ENCODE results near the gene SCAP. TPM values are rescaled to one million over a fixed set of nuclear protein-coding genes. Genes with fewer than 3 reads are reported as not detected.

Gene SCAP
- total and polyA plus RNA-seq, 4 donors = 44.1 to 91.8 (median 47.4) TPM

DNA sequence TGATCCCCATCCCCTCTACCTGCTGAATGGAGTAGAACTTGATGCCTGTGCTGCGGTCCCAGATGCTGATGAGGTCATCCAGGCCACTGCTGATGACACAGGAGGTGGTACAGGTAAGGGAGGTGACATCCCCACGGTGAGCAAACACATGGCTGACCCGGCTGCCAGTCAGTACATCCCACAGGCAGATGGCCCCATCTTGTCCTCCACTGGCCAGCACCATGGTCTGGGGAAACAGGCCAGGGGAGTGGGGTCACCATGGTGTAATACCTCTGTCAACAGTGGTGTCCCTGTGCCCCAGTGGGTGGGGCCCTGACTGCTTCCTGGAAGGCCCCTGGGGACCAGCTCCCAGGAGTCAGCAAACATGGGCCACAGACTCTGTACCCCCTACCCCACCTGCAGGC, 61.6 kb downstream of the SCAP start:
- no peaks in the 10 kb centered on the region for H3K9me3 ChIP-seq (ENCODE audit: control insufficient read depth in 4 of 4, insufficient read depth in 3 of 4, low read length in 3 of 4)
- no peaks in the 10 kb centered on the region for H3K4me1 ChIP-seq (ENCODE audit: control insufficient read depth in 5 of 5, insufficient read depth in 5 of 5, low read length in 5 of 5)
- WGBS, 2 donors = 90 to 93% methylated on average over 3 of the region's 3 CpGs
- no peak overlapping the region for H3K4me3 ChIP-seq
- no peak overlapping the region for H3K27ac ChIP-seq (ENCODE audit: low read depth in 1 of 2, low read length in 1 of 2)
- no peak overlapping the region for H3K9ac ChIP-seq (ENCODE audit: insufficient read depth in 1 of 2, low read length in 2 of 2)
- H3K27me3 ChIP-seq (ENCODE audit: control insufficient read depth in 3 of 3, insufficient read depth in 3 of 3, low read length in 2 of 3) = no peaks in the 10 kb centered on the region
- peaks cover 6 to 83% (median 15%) of the 10 kb centered on the region in 4 donors for H3K36me3 ChIP-seq (ENCODE audit: control insufficient read depth in 4 of 4, insufficient read depth in 4 of 4, low read length in 4 of 4)
- ATAC-seq (ENCODE audit: insufficient read depth, low FRiP score) (no peak), DNase-seq (no peak)
- TF ChIP-seq, protein P1, sequence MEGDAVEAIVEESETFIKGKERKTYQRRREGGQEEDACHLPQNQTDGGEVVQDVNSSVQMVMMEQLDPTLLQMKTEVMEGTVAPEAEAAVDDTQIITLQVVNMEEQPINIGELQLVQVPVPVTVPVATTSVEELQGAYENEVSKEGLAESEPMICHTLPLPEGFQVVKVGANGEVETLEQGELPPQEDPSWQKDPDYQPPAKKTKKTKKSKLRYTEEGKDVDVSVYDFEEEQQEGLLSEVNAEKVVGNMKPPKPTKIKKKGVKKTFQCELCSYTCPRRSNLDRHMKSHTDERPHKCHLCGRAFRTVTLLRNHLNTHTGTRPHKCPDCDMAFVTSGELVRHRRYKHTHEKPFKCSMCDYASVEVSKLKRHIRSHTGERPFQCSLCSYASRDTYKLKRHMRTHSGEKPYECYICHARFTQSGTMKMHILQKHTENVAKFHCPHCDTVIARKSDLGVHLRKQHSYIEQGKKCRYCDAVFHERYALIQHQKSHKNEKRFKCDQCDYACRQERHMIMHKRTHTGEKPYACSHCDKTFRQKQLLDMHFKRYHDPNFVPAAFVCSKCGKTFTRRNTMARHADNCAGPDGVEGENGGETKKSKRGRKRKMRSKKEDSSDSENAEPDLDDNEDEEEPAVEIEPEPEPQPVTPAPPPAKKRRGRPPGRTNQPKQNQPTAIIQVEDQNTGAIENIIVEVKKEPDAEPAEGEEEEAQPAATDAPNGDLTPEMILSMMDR (IDR thresholded peaks at IDR 0.05; ENCODE audit: control extremely low read depth, extremely low read depth) = no peak

DNA sequence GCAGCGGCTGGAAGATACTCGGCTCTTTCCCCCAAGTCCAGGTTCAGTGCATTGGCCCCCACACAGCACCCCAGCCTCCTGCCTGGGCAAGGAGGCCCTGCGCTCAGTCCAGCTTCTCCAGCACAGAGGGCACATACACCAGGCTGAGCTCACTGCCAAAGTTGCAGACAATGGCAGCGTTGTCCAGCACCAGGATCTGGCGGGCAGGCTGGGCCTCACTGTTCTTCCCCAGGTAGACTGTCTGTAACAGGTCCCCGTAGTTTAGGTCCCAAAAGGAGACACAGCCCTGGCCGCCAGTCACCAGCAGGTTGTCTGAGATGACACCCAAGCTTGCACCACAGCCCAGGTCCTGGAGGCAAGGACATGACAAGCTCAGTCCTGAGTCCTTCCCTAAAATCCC, 62.0 kb downstream of the SCAP start:
- DNase-seq (no peak), ATAC-seq (ENCODE audit: insufficient read depth, low FRiP score) (no peak)
- 95 to 98% methylated on average over 7 of the region's 7 CpGs for WGBS, 2 donors
- peaks cover 6 to 85% (median 14%) of the 10 kb centered on the region in 4 donors for H3K36me3 ChIP-seq (ENCODE audit: control insufficient read depth in 4 of 4, insufficient read depth in 4 of 4, low read length in 4 of 4)
- no peak overlapping the region for H3K9ac ChIP-seq (ENCODE audit: insufficient read depth in 1 of 2, low read length in 2 of 2)
- H3K9me3 ChIP-seq (ENCODE audit: control insufficient read depth in 4 of 4, insufficient read depth in 3 of 4, low read length in 3 of 4) = no peaks in the 10 kb centered on the region
- H3K4me3 ChIP-seq = no peak overlapping the region
- H3K27ac ChIP-seq (ENCODE audit: low read depth in 1 of 2, low read length in 1 of 2) = no peak overlapping the region
- no peaks in the 10 kb centered on the region for H3K27me3 ChIP-seq (ENCODE audit: control insufficient read depth in 3 of 3, insufficient read depth in 3 of 3, low read length in 2 of 3)
- no peaks in the 10 kb centered on the region for H3K4me1 ChIP-seq (ENCODE audit: control insufficient read depth in 5 of 5, insufficient read depth in 5 of 5, low read length in 5 of 5)
- TF ChIP-seq, protein P1 (IDR thresholded peaks at IDR 0.05; ENCODE audit: control extremely low read depth, extremely low read depth) = no peak

DNA sequence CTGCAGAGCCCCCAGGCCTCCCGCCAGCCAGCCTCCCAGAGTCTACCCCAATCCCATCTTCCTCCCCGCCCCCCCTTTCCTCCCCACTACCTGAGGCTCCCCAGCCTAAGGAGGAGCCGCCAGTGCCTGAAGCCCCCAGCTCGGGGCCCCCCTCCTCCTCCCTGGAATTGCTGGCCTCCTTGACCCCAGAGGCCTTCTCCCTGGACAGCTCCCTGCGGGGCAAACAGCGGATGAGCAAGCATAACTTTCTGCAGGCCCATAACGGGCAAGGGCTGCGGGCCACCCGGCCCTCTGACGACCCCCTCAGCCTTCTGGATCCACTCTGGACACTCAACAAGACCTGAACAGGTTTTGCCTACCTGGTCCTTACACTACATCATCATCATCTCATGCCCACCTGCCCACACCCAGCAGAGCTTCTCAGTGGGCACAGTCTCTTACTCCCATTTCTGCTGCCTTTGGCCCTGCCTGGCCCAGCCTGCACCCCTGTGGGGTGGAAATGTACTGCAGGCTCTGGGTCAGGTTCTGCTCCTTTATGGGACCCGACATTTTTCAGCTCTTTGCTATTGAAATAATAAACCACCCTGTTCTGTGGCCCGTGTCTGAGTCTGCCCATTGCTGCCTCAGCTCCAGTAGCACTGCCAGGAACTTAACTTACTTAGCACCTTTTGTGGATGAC, 62.8 kb downstream of the SCAP start:
- Histone ChIP-seq H3K27me3 (ENCODE audit: control insufficient read depth in 3 of 3, insufficient read depth in 3 of 3, low read length in 2 of 3) (no peaks in the 10 kb centered on the region), H3K9me3 (ENCODE audit: control insufficient read depth in 4 of 4, insufficient read depth in 3 of 4, low read length in 3 of 4) (no peaks in the 10 kb centered on the region), H3K36me3 (ENCODE audit: control insufficient read depth in 4 of 4, insufficient read depth in 4 of 4, low read length in 4 of 4) (peaks cover 6 to 86% (median 19%) of the 10 kb centered on the region in 4 donors), H3K9ac (ENCODE audit: insufficient read depth in 1 of 2, low read length in 2 of 2) (no peak overlapping the region), H3K27ac (ENCODE audit: low read depth in 1 of 2, low read length in 1 of 2) (no peak overlapping the region), H3K4me3 (no peak overlapping the region), H3K4me1 (ENCODE audit: control insufficient read depth in 5 of 5, insufficient read depth in 5 of 5, low read length in 5 of 5) (no peaks in the 10 kb centered on the region)
- no peak for DNase-seq
- 74 to 87% methylated on average over 10 to 12 of the region's 12 CpGs for WGBS, 2 donors
- ATAC-seq (ENCODE audit: insufficient read depth, low FRiP score) = no peak
- TF ChIP-seq, protein P1 (IDR thresholded peaks at IDR 0.05; ENCODE audit: control extremely low read depth, extremely low read depth) = no peak

DNA sequence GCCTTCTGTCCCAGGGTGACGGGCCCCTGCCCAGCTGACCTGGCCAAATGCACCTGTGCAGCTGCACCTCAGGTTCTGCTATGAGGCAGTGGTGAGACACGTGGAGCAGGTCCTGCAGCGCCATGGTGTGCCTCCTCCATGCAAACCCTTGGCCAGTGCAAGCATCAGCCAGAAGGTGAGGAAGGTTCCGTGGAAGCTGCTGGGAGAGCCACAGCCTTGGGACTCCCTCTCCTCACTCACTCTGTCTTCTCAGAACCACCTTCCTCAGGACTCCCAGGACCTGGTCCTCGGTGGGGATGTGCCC, 63.3 kb downstream of the SCAP start:
- Histone ChIP-seq H3K4me3 (no peak overlapping the region), H3K27ac (ENCODE audit: low read depth in 1 of 2, low read length in 1 of 2) (no peak overlapping the region), H3K4me1 (ENCODE audit: control insufficient read depth in 5 of 5, insufficient read depth in 5 of 5, low read length in 5 of 5) (no peaks in the 10 kb centered on the region), H3K9me3 (ENCODE audit: control insufficient read depth in 4 of 4, insufficient read depth in 3 of 4, low read length in 3 of 4) (no peaks in the 10 kb centered on the region), H3K36me3 (ENCODE audit: control insufficient read depth in 4 of 4, insufficient read depth in 4 of 4, low read length in 4 of 4) (peaks cover 6 to 92% (median 22%) of the 10 kb centered on the region in 4 donors), H3K9ac (ENCODE audit: insufficient read depth in 1 of 2, low read length in 2 of 2) (no peak overlapping the region), H3K27me3 (ENCODE audit: control insufficient read depth in 3 of 3, insufficient read depth in 3 of 3, low read length in 2 of 3) (no peaks in the 10 kb centered on the region)
- TF ChIP-seq, protein P1 (IDR thresholded peaks at IDR 0.05; ENCODE audit: control extremely low read depth, extremely low read depth) = no peak
- ATAC-seq (ENCODE audit: insufficient read depth, low FRiP score) = no peak
- WGBS, 2 donors = 88 to 93% methylated on average over 5 of the region's 5 CpGs
- DNase-seq = no peak

Data from lung (tissue), 12 donors.